ENCODE results near the gene COX6A1.

The COX6A1 gene
- total RNA-seq = 16.1 to 19.3 (median 17.7) reads per million in 4 donors

DNA sequence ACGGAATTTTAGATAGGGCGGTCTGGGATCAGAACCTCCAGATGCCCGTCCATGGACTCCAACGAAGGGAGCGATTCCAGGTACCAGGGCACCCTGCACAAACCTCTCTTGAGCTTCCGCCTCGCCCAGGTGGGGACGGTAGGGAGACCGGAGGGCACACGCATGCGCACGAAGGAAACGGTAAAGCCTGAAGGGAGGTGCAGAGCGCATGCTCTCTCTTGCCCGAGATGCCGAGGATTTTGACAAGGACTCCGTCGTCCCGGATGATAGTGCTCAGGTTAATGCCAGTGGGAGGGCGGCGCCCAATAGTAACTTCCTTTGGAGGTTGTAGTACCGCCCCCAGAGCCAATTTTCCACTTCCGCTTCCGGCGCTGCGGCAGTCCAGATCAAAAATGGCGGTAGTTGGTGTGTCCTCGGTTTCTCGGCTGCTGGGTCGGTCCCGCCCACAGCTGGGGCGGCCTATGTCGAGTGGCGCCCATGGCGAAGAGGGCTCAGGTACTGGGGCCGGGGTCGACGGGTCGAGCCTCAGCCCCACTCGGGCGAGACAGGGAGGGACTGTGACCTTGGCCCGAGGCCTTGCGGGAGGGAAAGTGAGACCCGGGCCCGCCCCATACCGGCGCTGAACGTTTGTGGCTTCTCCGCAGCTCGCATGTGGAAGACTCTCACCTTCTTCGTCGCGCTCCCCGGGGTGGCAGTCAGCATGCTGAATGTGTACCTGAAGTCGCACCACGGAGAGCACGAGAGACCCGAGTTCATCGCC lies at the start of gene COX6A1:
TSS of gene COX6A1 (plus strand) at position 379 of the 760 bp plus-strand sequence. CDS start at position 393, 14 bp downstream.
- peak; percentile 95 to 99 (median 98) for DNase-seq

DNA sequence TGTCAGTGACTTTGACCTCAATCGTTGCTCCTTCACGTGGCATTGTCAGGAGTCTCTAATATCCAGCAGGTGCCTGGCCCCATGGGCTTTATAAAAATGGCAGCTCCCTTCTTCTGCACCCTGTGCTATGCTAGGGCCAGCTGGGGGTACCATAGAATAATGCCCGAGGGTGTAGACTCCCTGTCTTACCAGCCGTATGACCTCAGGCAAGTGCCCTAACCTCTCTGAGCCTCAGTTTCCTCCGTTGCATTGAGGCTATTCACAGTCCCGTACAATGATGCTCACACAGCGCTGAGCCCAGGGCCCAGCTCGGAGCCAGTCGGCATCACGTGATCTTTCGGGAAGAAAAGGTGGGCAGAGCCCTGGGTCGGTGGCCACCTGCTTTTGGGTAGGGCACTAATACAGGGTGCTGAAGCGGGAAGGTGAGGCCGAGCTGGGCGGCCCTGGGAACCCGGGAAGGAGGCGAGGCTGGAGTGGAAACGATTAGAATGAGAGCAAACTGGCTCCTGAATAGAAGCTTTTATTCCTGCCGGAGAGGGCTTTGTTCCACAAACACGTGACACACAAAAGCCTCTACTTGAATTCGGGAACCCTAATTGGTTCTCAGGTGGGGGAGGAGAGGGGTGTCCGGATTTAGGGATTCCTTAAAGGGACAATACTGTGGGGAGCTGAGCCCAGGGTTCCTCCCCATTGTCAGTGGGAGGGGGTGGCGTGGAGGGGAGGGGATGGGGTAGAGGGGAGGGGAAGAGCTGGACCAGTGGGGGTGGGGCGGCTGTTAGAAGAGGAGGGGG lies 49.0 kb upstream of the COX6A1 start:
- no peak for DNase-seq

DNA sequence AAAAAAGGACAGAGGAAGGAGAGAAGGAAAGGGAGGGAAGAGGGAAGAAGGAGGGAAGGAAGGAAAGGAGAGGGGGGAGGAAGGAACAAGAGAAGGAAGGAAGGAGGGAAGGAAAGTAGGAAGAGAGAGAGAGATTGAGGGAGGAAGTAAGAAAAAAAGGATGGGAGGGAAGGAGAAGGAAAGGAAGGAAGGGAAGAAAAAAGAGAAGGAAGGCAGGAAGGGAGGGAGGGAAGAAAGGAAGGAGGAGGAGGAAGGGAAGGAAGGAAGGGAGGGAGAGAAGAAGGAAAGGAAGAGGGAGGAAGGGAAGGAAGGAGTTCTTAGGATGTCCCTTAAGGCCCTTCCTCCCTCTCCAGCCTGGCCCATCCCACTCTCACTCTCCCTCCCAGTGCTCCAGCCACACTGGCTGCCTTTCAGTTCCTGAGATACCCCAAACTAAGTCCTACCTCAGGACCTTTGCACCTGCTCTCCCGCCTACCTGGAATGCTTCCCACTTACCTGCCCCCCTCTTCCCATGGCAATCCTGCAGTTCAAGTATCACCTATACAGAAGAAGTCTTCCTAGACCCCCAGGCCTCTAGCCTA lies 47.3 kb upstream of the COX6A1 start:
- DNase-seq = no peak

DNA sequence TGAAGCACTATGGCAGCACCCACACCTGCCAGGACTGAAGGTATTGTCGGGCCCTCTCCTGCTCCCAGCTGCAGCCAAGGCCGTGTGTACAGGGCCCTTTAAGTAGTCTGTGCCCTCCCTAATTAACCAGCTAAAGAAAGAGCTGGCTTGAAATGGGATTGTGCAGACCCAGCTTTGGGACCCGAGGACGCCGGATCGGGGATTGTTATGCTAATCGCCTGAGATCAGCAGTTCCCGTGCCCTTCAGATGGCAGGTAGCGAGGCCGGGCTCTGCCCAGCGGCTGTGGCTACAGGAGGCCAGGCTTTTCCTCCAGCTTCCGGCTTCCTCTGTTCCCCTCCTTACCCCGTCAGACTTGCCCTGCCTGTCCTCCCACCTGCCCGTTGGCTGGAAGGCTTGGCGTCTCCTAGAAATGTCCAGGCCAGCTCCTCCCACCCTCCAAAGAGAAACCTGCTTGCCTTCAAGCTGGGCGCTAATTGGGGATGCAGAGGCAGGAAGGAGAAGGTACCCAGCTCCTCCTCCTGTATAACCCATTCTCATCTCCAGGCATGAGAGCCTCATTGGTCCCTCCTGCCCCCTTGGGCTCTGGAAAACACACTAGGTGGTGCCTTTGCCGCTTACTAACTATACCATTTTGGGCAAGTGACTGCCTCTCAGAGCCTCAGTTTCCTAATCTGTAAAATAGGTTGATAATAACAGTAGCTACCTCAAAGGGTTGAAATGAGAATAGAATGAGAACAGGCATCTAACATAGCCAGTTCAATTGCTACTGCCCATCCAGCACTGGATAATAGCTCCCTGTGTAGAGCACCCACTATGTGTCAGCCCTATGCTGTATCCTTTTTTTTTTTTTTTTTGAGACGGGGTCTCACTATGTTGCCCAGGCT lies 43.2 kb upstream of the COX6A1 start:
- DNase-seq = no peak

DNA sequence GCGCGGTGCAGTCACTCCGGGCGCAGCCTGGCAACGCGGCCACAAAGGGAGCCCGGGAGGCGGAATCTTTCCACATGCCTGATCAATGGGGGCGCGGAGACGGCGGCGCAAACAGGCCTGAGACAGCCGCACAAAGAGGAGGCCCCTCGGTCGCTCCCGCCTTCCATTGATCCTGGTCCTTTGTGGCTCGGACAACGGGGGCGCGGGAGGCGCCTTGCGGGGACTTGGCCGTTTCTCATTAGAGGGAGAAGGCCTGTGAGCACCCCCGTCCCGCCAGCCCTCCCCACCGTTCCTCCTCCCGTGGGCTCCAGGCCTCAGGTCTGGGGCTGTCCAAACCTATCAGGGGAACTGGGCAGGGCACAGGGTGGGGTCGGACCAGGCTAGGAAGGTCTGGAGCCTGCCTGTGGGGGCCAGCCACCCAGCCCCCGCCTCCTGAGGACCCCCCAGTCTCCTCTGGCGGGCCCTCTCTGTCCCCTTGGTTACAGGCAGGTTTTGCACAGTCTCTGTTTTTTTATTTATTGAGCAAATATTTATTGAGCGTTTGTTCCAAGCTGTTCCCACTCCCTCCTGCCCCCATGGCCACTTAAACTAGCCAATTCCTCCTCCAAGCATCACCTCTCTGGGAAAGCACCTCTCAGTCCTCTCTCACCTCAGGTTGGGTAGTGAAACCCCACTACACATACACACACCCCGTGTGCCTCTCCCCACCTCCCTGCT lies 39.9 kb upstream of the COX6A1 start:
- no peak for DNase-seq

DNA sequence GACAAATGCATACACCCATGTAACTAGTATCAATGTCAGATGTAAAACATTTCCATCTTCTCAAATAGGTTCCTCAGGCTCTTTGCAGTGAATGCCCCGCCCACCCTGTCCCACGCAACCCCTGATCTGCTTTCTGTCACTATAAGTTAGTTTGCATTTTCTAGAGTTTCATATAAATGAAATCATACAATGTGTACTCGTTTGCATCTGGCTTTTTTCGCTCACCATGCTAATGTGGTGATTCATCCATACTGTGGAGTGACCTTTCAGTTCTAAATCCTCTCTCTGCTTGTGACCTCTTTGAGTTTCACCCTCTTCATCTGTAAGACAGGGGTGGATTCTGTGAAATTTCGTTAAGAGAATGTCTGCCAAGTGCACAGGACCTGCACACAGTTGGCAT lies 38.4 kb upstream of the COX6A1 start:
- no peak for DNase-seq

GRCh38 chr12:120402217-120402616 lies 35.7 kb upstream of the COX6A1 start:
- no peak for DNase-seq

DNA sequence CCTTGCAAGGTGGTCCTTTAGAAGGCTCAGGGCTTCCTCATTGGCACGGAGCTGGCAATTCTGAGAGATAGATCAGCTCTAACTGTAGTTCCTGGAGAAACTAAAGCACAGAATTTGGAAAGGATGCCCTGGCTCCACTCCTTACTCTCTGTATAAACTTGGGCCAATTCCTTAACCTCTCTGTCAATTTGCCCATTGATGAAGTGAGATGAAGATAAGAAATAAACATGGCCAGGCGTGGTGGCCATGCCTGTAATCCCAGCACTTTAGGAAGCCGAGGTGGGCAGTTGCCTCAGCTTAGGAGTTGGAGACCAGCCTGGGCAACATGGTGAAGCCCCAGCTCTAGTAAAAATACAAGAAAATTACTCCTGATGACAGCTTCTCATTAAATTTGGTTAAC lies 34.0 kb upstream of the COX6A1 start:
- DNase-seq = no peak

- DNase-seq = no peak
Observed at GRCh38 chr12:120404271-120404670, 33.6 kb upstream of the COX6A1 start.

- no peak for DNase-seq
Observed at GRCh38 chr12:120406069-120406468, 31.8 kb upstream of the COX6A1 start.

GRCh38 chr12:120406553-120406952 lies 31.4 kb upstream of the COX6A1 start:
- no peak for DNase-seq

DNA sequence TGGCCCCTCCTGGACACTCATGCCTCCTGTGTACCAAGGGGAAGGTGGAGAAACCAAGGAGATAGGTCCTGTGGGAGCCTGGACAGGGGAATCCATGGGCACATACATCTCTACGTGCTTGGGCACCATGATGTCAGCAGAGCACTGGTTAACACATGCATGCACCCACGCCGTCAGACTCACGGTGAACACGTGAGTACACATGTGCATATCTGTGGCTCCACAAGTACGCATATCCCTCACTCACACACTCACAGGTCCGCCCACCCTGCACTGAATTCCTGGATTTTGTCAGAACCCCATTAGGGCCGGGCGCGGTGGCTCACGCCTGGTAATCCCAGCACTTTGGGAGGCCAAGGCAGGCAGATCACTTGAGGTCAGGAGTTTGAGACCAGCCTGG lies 29.1 kb upstream of the COX6A1 start:
- DNase-seq = no peak

DNA sequence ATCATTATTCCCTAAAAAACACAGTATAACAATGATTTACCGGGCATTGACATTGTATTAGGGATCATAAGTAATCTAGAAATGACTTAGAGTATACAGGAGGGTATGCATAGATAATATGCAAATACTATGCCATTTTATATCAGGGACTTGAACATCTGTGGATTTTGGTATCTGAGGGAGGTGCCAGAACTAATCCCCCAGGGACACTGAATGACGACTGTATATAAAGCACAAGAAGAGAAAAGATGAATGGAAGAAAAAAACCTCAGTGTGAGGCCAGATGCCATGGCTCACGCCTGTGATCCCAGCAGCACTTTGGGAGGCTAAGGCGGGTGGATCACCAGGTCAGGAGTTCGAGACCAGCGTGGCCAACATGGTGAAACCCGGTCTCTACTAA lies 25.5 kb upstream of the COX6A1 start:
- no peak for DNase-seq

GRCh38 chr12:120413901-120414695 lies 23.8 kb upstream of the COX6A1 start:
- no peak for DNase-seq

GRCh38 chr12:120416490-120417216 lies 21.3 kb upstream of the COX6A1 start:
- DNase-seq = no peak

GRCh38 chr12:120417917-120418580 lies 19.9 kb upstream of the COX6A1 start:
- no peak for DNase-seq

- no peak for DNase-seq
Observed at GRCh38 chr12:120421701-120422100, 16.2 kb upstream of the COX6A1 start.

DNA sequence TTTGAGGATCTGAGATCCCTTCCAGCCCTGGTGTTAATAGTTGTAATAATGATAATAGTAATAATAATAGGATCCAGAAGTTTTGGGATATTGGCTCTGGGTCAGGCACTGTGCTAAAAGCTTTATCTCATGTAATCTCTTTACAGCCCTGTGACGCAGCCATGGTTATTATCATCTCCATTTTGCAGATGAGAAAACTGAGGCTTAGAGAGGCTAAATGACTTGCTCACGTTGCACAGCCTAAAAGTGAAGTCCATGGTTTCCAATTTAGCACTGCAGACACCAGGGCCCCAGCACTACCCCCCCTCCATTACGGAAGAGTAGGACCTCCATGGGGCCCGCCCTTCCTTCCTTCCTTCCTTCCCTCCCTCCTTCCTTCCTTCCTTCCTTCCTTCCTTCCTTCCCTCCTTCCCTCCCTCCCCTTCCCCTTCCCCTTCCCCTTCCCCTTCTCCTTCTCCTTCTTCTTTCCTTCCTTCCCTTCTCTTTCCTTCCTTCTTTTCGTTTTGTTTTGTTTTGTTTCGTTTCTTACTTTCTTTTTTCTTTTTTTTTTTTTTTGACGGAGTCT lies 14.9 kb upstream of the COX6A1 start:
- no peak for DNase-seq

DNA sequence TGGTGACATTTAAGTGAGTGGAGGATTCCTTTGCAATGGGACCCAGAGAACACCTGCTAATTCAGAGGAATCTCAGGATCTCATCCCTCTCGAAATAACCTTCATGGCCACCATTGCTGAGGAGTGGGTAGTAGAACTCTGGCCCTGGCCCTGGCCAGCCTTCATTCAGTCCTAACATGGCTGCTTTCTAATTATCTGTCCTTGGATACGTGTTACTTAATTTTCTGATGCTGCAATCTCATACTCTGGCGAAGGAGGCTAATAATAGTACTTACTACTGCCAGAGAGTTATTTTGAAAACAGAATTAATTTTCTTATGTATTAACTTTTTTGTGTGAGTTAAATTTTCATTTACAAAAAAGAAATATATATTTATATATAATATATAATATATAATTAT lies 12.1 kb upstream of the COX6A1 start:
- DNase-seq = no peak
